Mononuclear cell (primary cell): Measurements from ENCODE around the gene ADAM30. TPM values are rescaled to one million over a fixed set of nuclear protein-coding genes. Genes with fewer than 3 reads are reported as not detected.

Source experiments
- H3K27me3 ChIP-seq: 2 replicates; pipeline ENCODE4 v1.6.0; 2011; ENCODE audit warnings: low read length, control low read depth; ENCODE audit not compliant: insufficient read depth
- H3K4me1 ChIP-seq: 2 replicates; pipeline ENCODE4 v1.5.1; 2011; ENCODE audit warnings: mild to moderate bottlenecking, low read length, control low read depth; ENCODE audit not compliant: insufficient read depth
- H3K4me3 ChIP-seq: 2 replicates; pipeline ENCODE4 v1.5.1; 2011; ENCODE audit warnings: mild to moderate bottlenecking, low read length, moderate library complexity
- H3K9me3 ChIP-seq: 2 replicates; pipeline ENCODE4 v1.5.1; 2011; ENCODE audit warnings: low read depth, mild to moderate bottlenecking, control low read depth, low read length
- total RNA-seq: library from RNA; depleted of rRNA; stranded (reverse); fragments of >200 nt; gene quantifications from one replicate; pipeline ENCODE4 v1.2.3, GENCODE V29; 2012

The ADAM30 gene
- total RNA-seq, 1 donor: not detected

GRCh38 chr1:119893827-119894700 lies 2.3 kb downstream of the ADAM30 start:
- H3K4me1 ChIP-seq: no peaks in the 10 kb centered on the region
- H3K27me3 ChIP-seq: peaks cover under 1% of the 10 kb centered on the region
- peaks cover under 1% of the 10 kb centered on the region for H3K9me3 ChIP-seq
- H3K4me3 ChIP-seq: no peak overlapping the region

- Histone ChIP-seq H3K27me3 (peaks cover 5% of the 10 kb centered on the region), H3K4me1 (no peaks in the 10 kb centered on the region), H3K4me3 (no peak overlapping the region), H3K9me3 (peaks cover 8% of the 10 kb centered on the region)
These were observed 3.0 kb downstream of the ADAM30 start for GRCh38 chr1:119893238-119893791.

- no peaks in the 10 kb centered on the region for H3K4me1 ChIP-seq
- peaks cover 6% of the 10 kb centered on the region for H3K27me3 ChIP-seq
- H3K4me3 ChIP-seq: no peak overlapping the region
- peaks cover 13% of the 10 kb centered on the region for H3K9me3 ChIP-seq
These were observed 4.9 kb downstream of the ADAM30 start for GRCh38 chr1:119891386-119891785.

- H3K27me3 ChIP-seq: peaks cover 6% of the 10 kb centered on the region
- peaks cover 13% of the 10 kb centered on the region for H3K9me3 ChIP-seq
- H3K4me3 ChIP-seq: no peak overlapping the region
- peaks cover 19% of the 10 kb centered on the region for H3K4me1 ChIP-seq
These were observed 7.8 kb downstream of the ADAM30 start for GRCh38 chr1:119888476-119888875.

GRCh38 chr1:119887427-119887826 lies 8.9 kb downstream of the ADAM30 start:
- H3K4me1 ChIP-seq: peaks cover 28% of the 10 kb centered on the region
- H3K9me3 ChIP-seq: peaks cover 13% of the 10 kb centered on the region
- no peak overlapping the region for H3K4me3 ChIP-seq
- H3K27me3 ChIP-seq: peaks cover 6% of the 10 kb centered on the region

GRCh38 chr1:119885903-119886783 lies 10.2 kb downstream of the ADAM30 start:
- Histone ChIP-seq H3K27me3 (peaks cover 6% of the 10 kb centered on the region), H3K4me1 (peaks cover 35% of the 10 kb centered on the region), H3K4me3 (no peak overlapping the region), H3K9me3 (peaks cover 13% of the 10 kb centered on the region)

- Histone ChIP-seq H3K9me3 (peaks cover 13% of the 10 kb centered on the region), H3K27me3 (peaks cover 6% of the 10 kb centered on the region), H3K4me3 (no peak overlapping the region), H3K4me1 (peaks cover 35% of the 10 kb centered on the region)
These were observed 11.6 kb downstream of the ADAM30 start for GRCh38 chr1:119884711-119885110.

- Histone ChIP-seq H3K4me3 (no peak overlapping the region), H3K27me3 (peaks cover 3% of the 10 kb centered on the region), H3K9me3 (peaks cover 10% of the 10 kb centered on the region), H3K4me1 (peaks cover 35% of the 10 kb centered on the region)
These were observed 12.5 kb downstream of the ADAM30 start for GRCh38 chr1:119883826-119884225.

- Histone ChIP-seq H3K4me3 (no peak overlapping the region), H3K9me3 (no peaks in the 10 kb centered on the region), H3K27me3 (no peaks in the 10 kb centered on the region)
These were observed 13.9 kb downstream of the ADAM30 start for GRCh38 chr1:119882132-119883049.

GRCh38 chr1:119879510-119880434 lies 16.5 kb downstream of the ADAM30 start:
- Histone ChIP-seq H3K4me3 (no peak overlapping the region), H3K9me3 (no peaks in the 10 kb centered on the region), H3K4me1 (peaks cover 28% of the 10 kb centered on the region), H3K27me3 (no peaks in the 10 kb centered on the region)

More at GRCh38 chr1:119882132-119883049, 13.9 kb downstream of the ADAM30 start:
- peaks cover 35% of the 10 kb centered on the region for H3K4me1 ChIP-seq

- H3K4me1 ChIP-seq: peaks cover 12% of the 10 kb centered on the region
- no peak overlapping the region for H3K4me3 ChIP-seq
- H3K9me3 ChIP-seq: no peaks in the 10 kb centered on the region
- H3K27me3 ChIP-seq: no peaks in the 10 kb centered on the region
These were observed 18.1 kb downstream of the ADAM30 start for GRCh38 chr1:119878171-119878570.

GRCh38 chr1:119874186-119874585 lies 22.1 kb downstream of the ADAM30 start:
- Histone ChIP-seq H3K4me3 (no peak overlapping the region), H3K9me3 (no peaks in the 10 kb centered on the region), H3K4me1 (peaks cover 3% of the 10 kb centered on the region), H3K27me3 (no peaks in the 10 kb centered on the region)
